ENCODE measurements around the gene CCDC171.
"Not testable (repeated sequence)": the region's sequence is repeated elsewhere in the genome, so short reads cannot be mapped to it uniquely, and the experiment has no call there.

The CCDC171 gene

DNA sequence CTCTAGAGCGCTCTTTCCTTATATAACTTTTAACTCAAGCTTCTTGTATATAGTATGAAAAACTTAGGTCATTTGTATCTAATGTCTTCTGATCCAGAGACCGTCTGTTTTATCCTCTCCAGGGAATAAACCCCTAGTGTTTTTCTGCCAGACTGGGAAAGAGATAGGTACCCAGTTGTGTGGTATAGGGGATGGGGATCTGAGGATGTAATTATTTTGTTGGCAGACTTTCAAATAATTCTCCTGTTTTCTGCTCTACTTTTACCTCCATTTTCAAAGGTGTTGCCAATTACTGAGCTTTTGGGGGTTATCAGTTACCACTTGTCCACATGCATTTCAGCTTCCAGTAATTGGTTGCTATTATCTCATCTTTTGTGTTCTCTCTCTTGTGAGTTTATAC lies 17.9 kb downstream of the CCDC171 start:
- no peak for DNase-seq

DNA sequence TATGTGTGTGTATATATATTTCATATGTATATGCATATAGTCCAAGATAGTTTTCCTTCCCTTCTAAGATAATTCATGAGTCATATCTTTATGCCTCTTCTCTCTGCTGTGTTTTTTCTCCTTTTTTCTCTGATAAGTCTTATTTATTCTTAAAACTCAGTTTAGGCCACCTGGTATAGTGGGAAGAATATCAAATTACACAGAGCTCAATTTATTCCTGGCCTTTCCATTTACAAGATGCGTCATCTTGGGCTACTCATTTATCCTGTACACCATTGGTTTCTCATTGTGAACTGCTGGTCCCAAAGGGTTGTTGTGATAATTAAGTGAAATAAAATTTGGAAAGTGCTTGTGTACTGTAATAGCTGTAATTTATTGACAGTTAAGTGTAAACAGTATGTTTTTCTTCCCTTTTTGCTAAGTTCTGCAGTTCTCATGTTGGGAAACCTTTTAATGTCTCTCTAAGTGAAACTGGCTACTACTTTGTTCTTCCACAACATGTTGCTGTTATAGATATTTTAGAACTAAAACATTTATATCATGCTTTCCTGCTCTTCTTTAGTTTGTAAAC lies 19.4 kb downstream of the CCDC171 start:
- no peak for DNase-seq

DNA sequence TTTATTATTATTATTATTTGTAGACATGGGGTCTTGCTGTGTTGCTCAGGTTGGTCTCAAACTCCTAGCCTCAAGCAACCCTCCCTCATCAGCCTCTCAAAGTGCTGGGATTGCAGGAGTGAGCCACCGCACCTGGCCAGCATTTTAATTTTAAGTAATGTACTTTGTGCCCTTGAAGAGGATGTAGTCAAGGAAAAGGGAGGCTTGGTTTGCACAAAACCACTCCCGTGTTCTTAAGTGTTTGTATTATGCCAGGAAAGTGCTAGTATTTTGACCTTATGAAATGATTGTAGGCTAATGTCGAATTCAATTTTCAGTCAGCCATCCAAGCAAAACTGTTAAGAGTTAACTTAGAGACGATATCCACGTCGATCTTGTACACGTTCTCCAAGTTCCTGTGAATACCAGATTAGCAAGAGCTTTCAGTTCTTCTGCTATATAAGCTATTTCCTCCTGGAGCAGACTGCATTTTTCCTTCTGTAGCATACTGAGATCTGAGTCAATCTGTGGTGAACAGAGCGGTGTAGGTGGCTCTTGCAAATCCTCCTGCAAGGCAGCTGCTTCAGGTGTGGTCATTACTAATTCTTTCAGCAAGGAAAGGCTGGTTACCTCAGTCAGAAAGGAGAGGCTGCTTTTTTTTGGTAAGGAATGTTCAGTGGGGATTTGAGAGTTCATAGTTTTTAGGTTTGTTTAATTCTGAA lies 23.7 kb downstream of the CCDC171 start:
- DNase-seq, result no peak

DNA sequence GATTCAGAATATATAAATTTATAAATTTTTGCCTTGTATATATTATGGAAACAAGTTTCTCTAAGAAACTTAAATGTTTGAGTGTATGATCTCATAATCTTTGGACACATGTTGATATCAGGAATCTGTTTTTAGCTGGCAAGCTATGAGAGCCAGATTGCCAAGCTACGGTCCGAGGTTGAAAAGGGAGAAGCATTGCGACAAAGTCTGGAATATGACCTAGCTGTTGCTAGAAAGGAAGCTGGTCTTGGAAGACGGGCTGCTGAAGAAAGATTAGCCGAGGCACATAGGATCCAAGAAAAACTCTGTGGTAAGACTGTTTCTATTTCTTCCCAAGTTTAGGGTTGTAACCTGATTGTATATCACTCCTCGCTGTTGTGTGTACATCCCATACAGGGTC lies 25.9 kb downstream of the CCDC171 start:
- DNase-seq, result no peak

DNA sequence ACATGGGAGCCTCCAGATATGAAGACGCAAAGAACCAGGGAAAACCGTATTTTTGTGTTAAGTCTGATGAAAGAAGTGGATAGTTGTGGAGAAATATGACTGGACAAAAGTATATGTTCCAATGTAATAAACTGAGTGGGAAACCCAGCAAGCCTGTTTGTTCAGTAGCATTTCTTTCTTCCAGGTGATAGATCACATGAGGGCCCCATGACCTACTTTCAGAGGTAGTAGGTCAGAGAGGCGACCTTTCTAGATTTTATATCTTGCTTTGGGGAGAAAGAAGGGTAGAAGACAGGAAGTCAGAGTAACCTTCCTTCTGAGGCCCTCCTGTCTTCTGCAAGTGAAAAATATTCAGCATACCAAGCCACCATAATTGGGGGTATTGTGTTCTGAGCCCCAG lies 31.5 kb downstream of the CCDC171 start:
- no peak for DNase-seq

DNA sequence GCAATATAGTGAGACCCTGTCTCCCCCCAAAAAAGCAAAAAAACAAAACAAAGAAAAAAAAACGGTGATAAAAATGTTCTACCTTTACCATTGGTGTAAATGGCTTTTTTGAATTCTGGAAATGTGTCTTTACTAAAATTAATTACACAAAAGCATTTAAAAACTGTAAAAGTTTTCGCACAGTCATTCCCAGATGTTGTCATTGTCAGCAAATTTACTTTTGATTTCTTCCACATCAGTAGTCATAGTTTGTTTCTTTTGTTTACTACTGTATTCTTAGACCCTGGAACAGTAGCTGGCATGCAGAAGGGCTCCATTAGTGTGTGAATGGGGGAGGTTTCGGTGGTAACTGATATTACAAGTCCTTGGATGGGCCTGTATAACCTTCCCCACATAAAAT lies 39.5 kb downstream of the CCDC171 start:
- DNase-seq, result no peak

DNA sequence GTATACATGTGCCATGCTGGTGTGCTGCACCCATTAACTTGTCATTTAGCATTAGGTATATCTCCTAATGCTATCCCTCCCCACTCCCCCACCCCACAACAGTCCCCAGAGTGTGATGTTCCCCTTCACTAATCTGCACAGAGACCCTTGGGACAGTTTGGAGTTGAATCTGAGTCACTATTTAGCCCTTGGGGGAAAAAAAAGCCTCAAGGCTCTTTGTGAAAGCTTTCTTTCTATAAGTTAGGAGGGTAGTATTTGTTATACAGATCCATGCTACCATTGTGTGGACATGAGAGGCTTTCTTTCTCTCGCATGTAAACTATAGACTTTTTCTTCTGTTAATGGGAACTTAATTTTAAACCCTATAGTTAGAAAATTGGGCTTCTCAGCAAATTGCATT lies 40.1 kb downstream of the CCDC171 start:
- DNase-seq, result not testable (repeated sequence)

DNA sequence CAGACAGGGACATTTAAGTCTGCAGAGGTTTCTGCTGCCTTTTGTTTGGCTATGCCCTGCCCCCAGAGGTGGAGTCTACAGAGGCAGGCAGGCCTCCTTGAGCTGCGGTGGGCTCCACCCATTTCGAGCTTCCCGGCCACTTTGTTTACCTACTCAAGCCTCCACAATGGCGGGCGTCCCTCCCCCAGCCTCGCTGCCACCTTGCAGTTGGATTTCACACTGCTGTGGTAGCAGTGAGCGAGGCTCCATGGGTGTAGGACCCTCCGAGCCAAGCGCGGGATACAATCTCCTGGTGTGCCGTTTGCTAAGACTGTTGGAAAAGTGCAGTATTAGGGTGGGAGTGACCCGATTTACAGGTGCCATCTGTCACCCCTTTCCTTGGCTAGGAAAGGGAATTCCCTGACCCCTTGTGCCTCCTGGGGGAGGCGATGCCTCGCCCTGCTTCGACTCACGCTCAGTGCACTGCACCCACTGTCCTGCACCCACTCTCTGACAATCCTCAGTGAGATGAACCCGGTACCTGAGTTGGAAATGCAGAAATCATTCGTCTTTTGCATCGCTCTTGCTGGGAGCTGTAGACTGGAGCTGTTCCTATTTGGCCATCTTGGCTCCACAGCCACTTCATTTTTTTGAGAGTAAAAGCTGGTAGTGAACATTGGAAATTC lies 48.0 kb downstream of the CCDC171 start:
- DNase-seq, result not testable (repeated sequence)

DNA sequence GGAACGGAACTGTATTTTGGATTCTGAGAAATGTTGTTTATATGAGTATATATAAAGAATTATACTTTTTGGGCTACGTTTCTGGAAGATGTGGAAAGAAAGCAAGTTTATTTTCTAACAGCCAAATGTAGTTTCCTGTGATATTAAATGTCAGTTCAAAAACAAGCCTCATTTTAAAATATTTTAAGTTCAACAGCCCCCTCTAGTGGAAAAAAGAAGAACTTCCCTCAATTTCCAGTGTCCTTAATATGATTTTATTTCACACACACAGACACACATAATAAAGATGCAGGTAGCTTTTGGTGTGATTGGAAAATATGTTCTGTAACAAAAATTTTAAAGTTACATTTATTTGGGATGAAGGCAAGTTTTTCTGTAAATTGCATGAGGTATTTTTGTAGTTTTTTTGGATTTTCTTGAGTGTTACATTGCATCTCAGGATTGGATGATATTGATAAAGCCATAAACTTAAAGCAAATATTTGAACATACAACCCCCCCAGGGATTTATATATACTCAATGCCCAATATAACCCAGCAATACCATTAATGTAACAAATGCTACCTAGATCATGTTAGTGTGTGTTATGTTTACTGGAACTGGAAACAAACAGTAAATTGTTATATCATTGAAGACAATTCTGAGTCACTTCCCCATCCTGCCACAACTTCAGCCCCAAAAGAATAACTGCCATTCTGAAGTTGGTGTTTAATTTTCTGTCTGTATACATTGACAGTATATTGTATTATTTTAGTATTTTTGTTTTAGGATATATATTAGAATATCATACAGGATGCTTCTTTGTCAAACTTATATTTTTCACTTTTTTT lies 54.0 kb downstream of the CCDC171 start:
- no peak for DNase-seq

DNA sequence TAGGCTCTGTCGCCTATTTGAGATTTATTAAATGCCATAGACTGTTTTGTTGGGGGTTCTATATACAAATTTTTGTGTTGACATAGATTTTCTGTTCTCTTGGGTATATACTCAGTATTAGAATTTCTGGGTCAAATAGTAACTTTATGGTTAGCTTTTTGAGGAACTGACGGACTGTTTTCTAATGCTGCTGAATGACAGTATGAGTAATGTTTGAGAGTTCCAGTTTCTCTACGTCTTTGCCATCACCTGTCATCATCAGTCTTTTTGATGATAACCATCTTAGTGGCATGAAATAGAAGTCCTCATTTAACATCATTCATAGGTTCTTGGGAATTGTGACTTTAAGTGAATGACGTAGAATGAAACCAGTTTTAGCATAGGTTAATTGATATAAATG lies 60.1 kb downstream of the CCDC171 start:
- DNase-seq, result no peak

DNA sequence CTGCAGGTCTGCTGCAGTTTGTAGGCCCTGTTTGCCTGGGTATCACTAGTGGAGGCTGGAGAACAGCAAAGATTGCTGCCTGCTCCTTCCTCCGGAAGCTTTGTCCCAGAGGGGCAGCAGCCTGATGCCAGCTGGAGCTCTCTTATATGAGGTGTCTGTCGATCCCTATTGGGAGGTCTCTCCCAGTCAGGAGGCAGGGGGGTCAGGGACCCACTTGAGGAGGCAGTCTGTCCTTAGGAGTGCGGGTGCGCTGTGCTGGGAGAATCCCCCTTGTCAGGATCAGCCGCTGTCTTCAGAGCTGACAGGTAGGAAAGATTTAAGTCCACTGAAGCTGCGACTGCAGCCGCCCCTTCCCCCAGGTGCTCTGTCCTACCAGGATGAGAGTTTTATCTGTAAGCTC lies 64.9 kb downstream of the CCDC171 start:
- no peak for DNase-seq

DNA sequence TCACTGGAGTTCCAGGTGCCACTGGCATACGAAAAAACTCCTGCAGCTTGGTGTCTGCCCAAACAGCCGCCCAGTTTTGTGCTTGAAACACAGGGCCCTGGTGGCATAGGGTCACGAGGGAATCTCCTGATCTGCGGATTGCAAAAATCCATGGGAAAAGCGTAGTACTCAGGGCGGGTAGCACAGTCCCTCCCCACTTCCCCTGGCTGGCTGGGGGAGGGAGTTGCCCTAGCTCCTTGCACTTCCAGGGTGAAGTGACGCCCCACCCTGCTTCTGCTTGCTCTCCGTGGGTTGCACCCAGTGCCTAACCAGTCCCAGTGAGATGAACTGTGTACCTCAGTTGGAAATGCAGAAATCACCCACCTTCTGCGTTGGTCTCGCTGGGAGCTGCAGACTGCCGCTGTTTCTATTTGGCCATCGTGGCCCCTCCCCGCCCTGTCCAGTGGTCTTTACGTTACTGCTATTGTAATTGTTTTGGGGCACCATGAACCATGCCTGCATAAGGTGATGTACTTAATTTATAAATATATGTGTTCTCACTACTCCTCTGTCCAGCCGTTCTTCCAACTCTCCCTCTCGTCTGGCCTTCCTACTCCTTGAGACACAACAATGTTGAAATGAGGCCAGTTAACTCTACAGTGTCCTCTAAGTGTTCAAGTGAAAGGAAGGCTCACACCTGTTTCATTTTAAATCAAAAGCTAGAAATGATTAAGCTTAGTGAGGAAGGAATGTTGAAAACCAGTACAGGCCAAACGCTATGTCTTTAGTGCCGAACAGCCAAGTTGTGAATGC lies 65.9 kb downstream of the CCDC171 start:
- no peak for DNase-seq

DNA sequence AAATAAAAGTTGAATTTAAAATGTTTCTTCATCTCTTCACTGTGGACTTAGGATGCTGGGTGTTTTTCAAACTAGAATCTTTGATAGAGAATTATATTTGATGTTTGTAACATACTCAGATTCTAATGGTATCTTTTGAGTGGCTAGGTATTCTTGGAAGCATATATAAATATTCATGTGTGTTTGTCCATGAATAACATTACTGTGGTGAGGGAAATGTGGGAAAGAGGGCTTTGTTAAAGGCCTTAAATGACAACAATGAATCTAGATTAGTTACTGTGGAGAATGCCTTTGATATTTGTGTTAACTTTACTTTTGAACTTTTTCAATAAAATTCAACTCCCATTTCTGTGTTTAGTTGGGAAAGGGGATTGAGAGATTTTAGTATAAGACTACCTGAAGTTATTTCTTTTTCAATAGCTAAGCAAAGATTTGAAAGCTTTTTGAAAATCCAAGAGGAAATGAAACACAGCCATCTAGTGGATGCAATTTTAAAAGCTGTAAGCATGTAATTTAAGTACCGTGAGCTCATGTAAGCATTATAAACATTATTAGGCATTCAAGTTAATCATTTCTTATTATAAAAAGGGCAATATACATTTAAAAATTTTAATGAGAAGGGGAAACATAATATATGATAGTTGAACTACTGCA lies 69.6 kb downstream of the CCDC171 start:
- no peak for DNase-seq

DNA sequence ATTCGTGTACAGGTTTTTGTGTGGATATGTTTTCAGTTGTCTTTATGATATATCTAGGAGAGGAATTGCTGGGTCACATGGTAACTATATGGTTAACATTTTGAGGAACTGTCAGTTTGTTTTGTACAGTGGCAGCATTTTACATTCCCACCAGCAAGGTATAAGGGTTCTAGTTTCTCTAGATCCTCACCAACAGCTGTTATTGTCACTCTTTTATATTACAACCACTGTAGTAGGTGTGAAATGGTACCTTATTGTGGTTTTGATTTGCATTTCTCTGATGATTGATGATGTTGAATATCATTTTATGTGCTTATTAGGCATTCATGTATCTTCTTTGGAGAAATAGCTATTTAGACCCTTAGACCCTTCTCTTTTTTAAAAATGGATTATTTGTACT lies 82.9 kb downstream of the CCDC171 start:
- no peak for DNase-seq

DNA sequence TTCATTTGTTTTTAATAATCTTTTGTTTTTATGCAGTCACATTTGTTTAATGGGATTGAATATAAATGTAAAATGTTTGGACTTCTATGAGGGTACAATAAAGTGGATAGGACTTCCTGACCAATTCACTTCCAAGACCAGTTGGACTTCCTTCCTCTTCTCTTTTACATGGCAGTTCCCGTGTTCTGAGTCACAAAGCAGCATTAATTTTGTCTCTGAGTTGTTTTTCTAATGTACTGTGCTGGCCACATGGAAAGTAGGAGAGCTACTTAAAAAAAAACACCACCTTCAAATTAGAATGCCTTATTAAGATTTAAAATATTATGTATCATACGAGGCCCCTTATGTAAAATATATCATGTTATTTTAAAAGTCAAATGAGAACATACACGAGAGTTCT lies 87.3 kb downstream of the CCDC171 start:
- DNase-seq, result no peak

DNA sequence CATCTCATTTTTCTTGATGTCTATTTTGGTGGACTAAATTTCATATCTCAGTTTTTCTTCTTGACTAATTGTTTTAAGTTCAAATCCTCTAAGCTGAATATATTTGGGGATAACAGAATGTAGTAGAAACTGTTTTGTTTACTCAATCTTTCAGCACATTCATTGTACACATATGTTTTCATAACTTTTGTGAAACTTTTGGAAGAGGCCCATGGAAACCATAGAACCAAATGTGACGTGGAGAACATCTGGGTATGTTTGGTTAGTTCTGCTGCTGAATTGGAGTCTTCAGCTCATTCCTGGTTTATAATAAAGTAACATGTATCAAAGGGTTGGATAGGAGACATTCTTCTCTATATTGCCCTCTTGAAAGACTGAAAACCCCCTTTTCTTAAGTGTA lies 88.4 kb downstream of the CCDC171 start:
- DNase-seq, result no peak

DNA sequence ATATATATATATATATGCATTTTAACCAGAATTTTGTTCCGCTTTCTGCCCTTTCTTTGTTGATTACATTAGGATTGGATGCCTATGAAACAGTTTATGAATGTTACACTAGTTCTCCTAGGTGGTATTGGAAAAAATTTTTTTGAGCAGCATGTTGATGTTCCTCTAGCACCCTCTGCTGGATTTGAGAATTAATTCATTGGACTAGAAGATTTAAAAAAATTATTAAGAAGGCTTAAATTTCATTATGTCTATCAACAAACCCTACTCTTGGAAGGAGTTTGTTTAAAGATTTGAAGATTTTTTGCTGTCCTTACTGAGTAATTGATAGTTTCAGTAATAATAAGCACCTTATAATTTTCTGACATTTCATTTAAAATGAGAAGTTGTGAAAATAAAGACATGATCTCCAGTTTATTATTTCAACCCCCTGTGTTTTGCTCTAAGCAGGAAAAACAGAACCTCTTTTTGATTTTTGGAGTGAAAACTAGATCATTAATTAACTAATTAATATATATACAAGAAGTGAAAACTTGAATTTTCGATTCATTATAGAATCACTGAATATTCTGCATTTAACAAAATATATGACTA lies 89.6 kb downstream of the CCDC171 start:
- no peak for DNase-seq

DNA sequence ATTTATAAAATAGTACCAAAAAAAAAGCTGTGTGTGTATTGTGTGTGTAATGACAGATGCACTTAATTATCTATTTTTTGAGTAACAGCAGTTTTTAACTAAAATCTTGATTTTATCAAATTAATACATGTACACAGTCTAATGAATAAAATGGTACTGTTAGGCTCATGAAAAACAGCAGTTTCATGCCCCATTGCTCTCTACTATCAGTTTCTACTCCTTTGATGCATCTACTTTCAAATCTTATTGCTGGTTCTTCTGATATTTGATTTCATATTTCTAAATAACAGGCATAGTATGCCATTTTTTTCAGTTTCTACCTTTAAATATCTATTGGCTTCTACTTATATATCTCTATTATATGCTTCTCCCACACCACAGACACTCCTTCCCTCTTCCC lies 117.4 kb downstream of the CCDC171 start:
- no peak for DNase-seq

DNA sequence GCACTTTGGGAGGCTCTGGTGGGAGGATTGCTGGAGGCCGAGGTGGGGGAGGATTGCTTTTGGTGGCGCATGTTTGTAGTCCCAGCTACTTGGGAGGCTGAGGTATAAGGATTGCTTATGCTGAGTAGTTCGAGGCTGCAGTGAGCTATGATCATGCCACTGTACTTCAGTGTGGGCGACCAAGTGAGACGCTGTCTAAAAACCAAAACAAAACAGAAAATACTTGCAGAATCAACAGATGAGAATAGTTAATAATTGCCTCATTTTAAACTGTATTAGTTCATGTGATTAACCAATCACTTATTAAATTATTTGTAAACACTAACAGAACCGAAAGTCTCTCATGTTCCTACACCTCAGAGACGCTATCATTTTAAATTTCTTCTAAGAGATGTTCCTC lies 118.1 kb downstream of the CCDC171 start:
- no peak for DNase-seq

DNA sequence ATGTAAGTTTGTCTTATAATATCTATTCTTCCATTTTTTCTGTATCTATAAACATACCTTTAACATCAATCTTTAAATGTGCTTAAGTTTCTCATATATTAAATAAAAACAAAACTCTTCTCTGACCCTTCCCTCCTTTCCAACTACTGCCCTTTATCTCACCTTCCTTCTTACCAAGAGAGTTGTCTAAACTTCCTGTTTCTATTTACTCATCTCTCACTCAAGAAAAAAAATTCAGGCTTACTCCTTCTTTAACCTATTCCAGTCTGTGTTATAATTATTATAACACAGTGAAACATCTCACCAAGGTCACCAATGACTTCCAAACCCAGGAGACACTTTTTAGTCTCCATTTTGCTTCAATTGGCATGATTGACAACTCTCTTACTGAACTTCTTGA lies 140.9 kb downstream of the CCDC171 start:
- DNase-seq, result no peak

DNA sequence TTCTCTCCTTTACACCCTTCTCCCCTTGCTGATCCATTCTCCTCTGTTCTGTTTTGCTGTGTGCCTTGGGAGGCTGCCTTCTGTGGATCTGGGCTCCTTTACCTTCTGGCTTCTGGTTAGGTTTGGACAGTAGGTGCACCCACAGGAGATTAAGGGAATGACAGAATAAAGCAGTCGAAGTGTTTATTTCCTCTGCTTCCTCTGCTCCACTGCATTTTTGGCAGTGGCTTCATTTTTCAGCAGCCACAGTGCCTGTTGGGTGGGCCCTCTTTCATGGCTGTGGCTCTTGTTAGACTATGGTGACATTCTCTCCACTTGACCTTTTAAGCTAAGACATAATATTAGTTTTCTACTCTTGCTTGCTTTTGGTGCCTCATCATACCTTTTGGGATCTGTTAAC lies 144.1 kb downstream of the CCDC171 start:
- no peak for DNase-seq

DNA sequence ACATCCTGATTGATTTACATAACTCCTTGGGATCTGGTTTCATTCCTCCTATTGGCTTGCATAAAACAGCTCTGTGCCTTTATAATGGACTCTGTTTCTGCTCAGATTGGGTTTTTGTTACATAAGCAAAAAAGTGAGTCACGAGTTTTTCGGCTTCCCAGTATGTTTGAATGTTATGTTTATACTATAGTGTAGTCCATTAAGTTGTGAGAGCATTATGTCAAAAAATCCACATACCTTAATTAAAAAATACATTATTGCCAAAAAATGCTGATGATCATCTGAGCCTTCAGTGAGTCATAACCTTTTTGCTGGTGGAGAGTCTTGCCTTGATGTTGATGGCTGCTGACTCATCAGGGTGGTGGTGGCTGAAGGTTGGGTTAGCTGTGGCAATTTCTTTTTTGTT lies 144.6 kb downstream of the CCDC171 start:
- no peak for DNase-seq

Measured in GOT3 (cell line).